A549 (cell line): ENCODE data around the gene HOXA13.

ENCODE experiments used
- BHLHE40 ChIP-seq: IDR thresholded peaks from 2 replicates; pipeline ENCODE4 v1.6.1; 2012; ENCODE audit warnings: low read depth, low read length, inconsistent platforms
- CHD4 ChIP-seq: fragments of 200-600 bp; sonication (generic); IDR thresholded peaks from 2 replicates; pipeline ENCODE4 v1.6.1; 2016; ENCODE audit warnings: antibody characterized with exemption, mild to moderate bottlenecking, borderline replicate concordance
- EP300 ChIP-seq, 2 experiments: fragments of >200 bp; sonication (Bioruptor Twin); formaldehyde crosslinking; IDR thresholded peaks; 2 replicates in 1 of 2; 3 replicates in 1 of 2; pipeline ENCODE4 v1.6.1; 2016 to 2017
- GATA3 ChIP-seq: IDR thresholded peaks from 2 replicates; pipeline ENCODE4 v1.6.1; 2012; ENCODE audit warnings: borderline replicate concordance
- HDAC2 ChIP-seq: fragments of 200-600 bp; sonication (generic); IDR thresholded peaks from 2 replicates; pipeline ENCODE4 v1.6.1; 2016
- MAFK ChIP-seq: fragments of 450-650 bp; IDR thresholded peaks from 2 replicates; pipeline ENCODE4 v1.6.1; 2014; ENCODE audit not compliant: partially characterized antibody
- MAZ ChIP-seq: fragments of 150-350 bp; IDR thresholded peaks from 2 replicates; pipeline ENCODE4 v1.6.1; 2014; ENCODE audit warnings: antibody characterized with exemption, low read depth, low read length, borderline replicate concordance
- POLR2A ChIP-seq: IDR thresholded peaks from 2 replicates; pipeline ENCODE4 v1.6.1; 2012; ENCODE audit warnings: mild to moderate bottlenecking, low read length
- RFX5 ChIP-seq: fragments of 450-650 bp; IDR thresholded peaks from 2 replicates; pipeline ENCODE4 v1.7.1; 2014; ENCODE audit warnings: antibody characterized with exemption, mild to moderate bottlenecking, moderate library complexity
- TF ChIP-seq, protein P1 (sequence below): fragments of 450-650 bp; IDR thresholded peaks from 2 replicates; pipeline ENCODE4 v1.6.1; 2014; ENCODE audit warnings: antibody characterized with exemption
- TF ChIP-seq, protein P2 (sequence below): fragments of >200 bp; sonication (Bioruptor Twin); formaldehyde crosslinking; IDR thresholded peaks from 3 replicates; pipeline ENCODE4 v1.5.1; 2016

DNA sequence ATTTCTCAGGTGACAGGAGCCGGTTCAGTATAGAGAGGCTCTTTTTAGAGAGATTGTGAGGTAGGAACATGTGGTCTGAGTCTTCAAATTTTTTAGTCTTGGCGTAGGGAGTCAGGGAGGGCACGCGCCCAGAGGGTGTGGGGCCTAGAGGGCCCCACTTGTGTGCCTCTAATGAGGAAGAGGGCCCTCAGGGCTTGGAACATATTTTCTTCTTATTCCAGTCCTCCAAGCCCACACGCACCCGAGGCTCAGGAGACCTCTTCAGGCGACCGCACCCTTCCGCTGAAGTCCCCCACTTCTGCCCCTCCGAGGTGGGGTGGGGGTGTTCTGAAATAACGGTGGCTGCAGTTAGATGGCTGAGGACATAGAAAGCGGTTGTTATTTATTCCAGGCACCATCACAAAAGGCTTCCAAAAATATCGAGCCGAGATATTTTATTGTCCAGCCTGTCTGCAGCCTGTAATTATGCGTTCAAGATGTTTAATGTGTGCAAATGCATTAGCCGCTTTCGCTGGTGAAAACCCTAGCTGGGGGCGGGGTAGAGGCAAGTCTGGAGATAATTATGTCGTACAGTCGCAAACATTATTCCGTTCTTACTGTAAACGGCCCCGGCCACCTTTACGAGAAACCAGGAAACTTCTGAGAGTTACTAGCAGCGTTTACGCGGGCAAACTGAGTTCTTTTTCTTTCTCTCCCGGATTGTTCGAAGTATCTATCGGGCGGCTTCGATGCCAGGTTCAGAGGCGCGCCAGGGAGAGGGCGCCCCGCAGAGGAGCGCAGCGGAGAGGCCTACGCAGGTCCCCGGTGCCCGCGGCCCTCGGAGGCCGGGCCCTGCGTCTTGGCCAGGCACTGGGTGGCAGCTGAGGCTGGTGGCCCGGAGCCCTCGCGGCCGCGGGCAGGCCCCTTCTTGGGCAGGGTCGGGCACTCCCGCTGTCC, 12.9 kb upstream of the HOXA13 start:
- TF ChIP-seq, protein P1, sequence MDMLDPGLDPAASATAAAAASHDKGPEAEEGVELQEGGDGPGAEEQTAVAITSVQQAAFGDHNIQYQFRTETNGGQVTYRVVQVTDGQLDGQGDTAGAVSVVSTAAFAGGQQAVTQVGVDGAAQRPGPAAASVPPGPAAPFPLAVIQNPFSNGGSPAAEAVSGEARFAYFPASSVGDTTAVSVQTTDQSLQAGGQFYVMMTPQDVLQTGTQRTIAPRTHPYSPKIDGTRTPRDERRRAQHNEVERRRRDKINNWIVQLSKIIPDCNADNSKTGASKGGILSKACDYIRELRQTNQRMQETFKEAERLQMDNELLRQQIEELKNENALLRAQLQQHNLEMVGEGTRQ: no peak
- TF ChIP-seq, protein P2, sequence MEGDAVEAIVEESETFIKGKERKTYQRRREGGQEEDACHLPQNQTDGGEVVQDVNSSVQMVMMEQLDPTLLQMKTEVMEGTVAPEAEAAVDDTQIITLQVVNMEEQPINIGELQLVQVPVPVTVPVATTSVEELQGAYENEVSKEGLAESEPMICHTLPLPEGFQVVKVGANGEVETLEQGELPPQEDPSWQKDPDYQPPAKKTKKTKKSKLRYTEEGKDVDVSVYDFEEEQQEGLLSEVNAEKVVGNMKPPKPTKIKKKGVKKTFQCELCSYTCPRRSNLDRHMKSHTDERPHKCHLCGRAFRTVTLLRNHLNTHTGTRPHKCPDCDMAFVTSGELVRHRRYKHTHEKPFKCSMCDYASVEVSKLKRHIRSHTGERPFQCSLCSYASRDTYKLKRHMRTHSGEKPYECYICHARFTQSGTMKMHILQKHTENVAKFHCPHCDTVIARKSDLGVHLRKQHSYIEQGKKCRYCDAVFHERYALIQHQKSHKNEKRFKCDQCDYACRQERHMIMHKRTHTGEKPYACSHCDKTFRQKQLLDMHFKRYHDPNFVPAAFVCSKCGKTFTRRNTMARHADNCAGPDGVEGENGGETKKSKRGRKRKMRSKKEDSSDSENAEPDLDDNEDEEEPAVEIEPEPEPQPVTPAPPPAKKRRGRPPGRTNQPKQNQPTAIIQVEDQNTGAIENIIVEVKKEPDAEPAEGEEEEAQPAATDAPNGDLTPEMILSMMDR: no peak
- TF ChIP-seq EP300 (IDR thresholded peaks at IDR 0.05): no peak
- TF ChIP-seq CHD4: no peak
- no peak for TF ChIP-seq GATA3
- TF ChIP-seq RFX5: no peak
- no peak for TF ChIP-seq HDAC2
- no peak for TF ChIP-seq MAFK
- no peak for TF ChIP-seq BHLHE40
- TF ChIP-seq MAZ: no peak
- TF ChIP-seq POLR2A: no peak
